ENCODE data around the gene CNTNAP5. TPM values are rescaled to one million over a fixed set of nuclear protein-coding genes. Genes with fewer than 3 reads are reported as not detected.

The CNTNAP5 gene
- total and polyA plus RNA-seq, 9 of the 15 experiments (the other 6 are each of a cell fraction or from before 2014, with no cell fraction given) = not detected

- 0% methylated on average over 4 of the region's 4 CpGs for WGBS (ENCODE audit: insufficient coverage, low coverage, missing lambda C conversion rate)
- TF ChIP-seq ZNF584 (CRISPR knock-in tag; IDR thresholded peaks at IDR 0.05; ENCODE audit: low read depth) = no peak
- no peak for TF ChIP-seq FOSL1 (tag; conservative IDR thresholded peaks at IDR 0.05)
- no peak for TF ChIP-seq TSC22D4 (tag; IDR thresholded peaks at IDR 0.05)
- TF ChIP-seq NFE2L1 (tag; IDR thresholded peaks at IDR 0.05; ENCODE audit: borderline replicate concordance, low read depth) = no peak
- no peak for TF ChIP-seq YBX1 (IDR thresholded peaks at IDR 0.05)
- TF ChIP-seq CREB1 (IDR thresholded peaks at IDR 0.05) = no peak
- TF ChIP-seq CREB1 (CRISPR knock-in tag; IDR thresholded peaks at IDR 0.05) = no peak
- no peak for TF ChIP-seq MCM2 (IDR thresholded peaks at IDR 0.05; ENCODE audit: low read depth)
- TF ChIP-seq TRIM24 (IDR thresholded peaks at IDR 0.05) = no peak
- no peak for TF ChIP-seq SFPQ (IDR thresholded peaks at IDR 0.05; ENCODE audit: low read depth, low read length)
- TF ChIP-seq ZNF592 (IDR thresholded peaks at IDR 0.05) = no peak
- no peak for TF ChIP-seq LEF1 (IDR thresholded peaks at IDR 0.05)
- TF ChIP-seq ARID4B (CRISPR knock-in tag; IDR thresholded peaks at IDR 0.05) = no peak
Observed at GRCh38 chr2:124580263-124580662, 555.2 kb downstream of the CNTNAP5 start.

More at GRCh38 chr2:124580263-124580662, 555.2 kb downstream of the CNTNAP5 start:
- ATAC-seq = no peak
- Histone ChIP-seq H3K4me1 (replicated peaks in 1 of 2; ENCODE audit: control insufficient read depth in 2 of 2, insufficient read depth in 2 of 2, low read length in 2 of 2) (no peaks in the 10 kb centered on the region), H2AFZ (ENCODE audit: low read depth, low read length) (no peak overlapping the region), H3K27me3 (ENCODE audit: control insufficient read depth in 2 of 2, insufficient read depth in 2 of 2, low read length in 2 of 2) (no peaks in the 10 kb centered on the region), H3K79me2 (ENCODE audit: control insufficient read depth, insufficient read depth, low read length) (no peaks in the 10 kb centered on the region), H3K9me3 (replicated peaks; ENCODE audit: control insufficient read depth, insufficient read depth, low read depth, low read length) (no peaks in the 10 kb centered on the region), H3K9ac (ENCODE audit: insufficient read depth in 1 of 2, low read depth in 2 of 2, low read length in 2 of 2) (no peak overlapping the region), H3K27ac (ENCODE audit: extremely low read depth, low read depth, low read length) (no peak overlapping the region), H3K4me2 (ENCODE audit: insufficient read depth, low read length) (no peak overlapping the region), H4K20me1 (replicated peaks; ENCODE audit: control insufficient read depth, insufficient read depth, low read length) (no peaks in the 10 kb centered on the region), H3K4me3 (no peak overlapping the region), H3K9me1 (ENCODE audit: control insufficient read depth, insufficient read depth, low read length) (no peaks in the 10 kb centered on the region), H3K36me3 (ENCODE audit: control insufficient read depth, insufficient read depth, low read length) (no peaks in the 10 kb centered on the region)
- POLR2A ChIA-PET = no interaction called here
- intact Hi-C loops (cut with micrococcal nuclease) = no loop called here
- no peak for DNase-seq (ENCODE audit: extremely low read depth in 1 of 4, low spot score in 3 of 4)
- BruUV-seq (replicated peaks) = no TSS peak
- CTCF ChIA-PET (ENCODE audit: low intra/inter-chr PET ratio) = no interaction called here
- no peak for FAIRE-seq
- in situ Hi-C loops (cut with MboI) = no loop called here

Data from K562 (cell line).